ENCODE results near the gene TMEM154. TPM values are rescaled to one million over a fixed set of nuclear protein-coding genes. Genes with fewer than 3 reads are reported as not detected.

The TMEM154 gene
- total and polyA plus RNA-seq, 2 experiments from 2014 or later: 0.36 to 1.7 TPM

DNA sequence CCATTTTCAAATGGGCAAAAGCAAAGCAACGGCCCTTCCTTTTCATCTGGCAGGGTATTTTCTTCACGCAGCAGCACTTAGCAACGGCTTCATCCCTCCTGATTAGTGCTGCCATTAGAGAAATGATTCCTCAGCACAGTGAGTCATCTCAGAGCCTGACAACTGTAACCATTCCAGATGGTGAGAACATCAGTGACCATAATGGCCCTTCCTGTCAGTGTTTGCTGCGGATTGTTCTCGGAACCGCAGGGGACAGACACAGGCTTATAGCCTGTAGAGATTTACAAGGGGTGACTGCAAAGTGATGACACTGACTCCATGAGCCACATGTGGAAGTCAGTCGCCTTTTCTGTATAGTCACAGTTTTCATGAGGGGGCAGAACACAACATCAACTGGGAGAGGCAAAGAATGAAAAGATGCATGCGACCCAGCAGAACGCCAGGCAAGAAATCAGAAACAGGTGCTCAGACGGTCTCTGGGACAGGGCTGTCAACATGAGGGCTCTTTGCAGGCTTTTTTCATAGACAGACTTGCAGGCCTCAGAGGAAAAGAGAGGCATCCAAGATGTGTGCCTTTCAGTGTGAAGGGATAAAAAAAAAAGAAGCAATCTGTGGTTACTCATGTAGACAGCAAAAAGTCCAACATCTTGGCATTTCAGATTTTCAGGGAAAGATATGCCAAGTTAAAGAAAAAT lies 74.0 kb downstream of the TMEM154 start:
- Histone ChIP-seq H3K9me3 (ENCODE audit: low read depth) (no peaks in the 10 kb centered on the region), H3K4me2 (no peak overlapping the region), H3K79me2 (no peaks in the 10 kb centered on the region), H3K36me3 (replicated peaks; ENCODE audit: insufficient read depth, low read depth) (no peaks in the 10 kb centered on the region), H3K4me3 (no peak overlapping the region), H2AFZ (no peak overlapping the region), H3K4me1 (ENCODE audit: insufficient read depth) (peaks cover 22% of the 10 kb centered on the region), H3K9me2 (replicated peaks; ENCODE audit: insufficient read depth) (no peaks in the 10 kb centered on the region), H4K20me1 (ENCODE audit: insufficient read depth, poor library complexity, severe bottlenecking) (no peaks in the 10 kb centered on the region), H3K27ac (peak overlapping the region; percentile 33), H3K27me3 (no peaks in the 10 kb centered on the region)
- TF ChIP-seq, protein P1, sequence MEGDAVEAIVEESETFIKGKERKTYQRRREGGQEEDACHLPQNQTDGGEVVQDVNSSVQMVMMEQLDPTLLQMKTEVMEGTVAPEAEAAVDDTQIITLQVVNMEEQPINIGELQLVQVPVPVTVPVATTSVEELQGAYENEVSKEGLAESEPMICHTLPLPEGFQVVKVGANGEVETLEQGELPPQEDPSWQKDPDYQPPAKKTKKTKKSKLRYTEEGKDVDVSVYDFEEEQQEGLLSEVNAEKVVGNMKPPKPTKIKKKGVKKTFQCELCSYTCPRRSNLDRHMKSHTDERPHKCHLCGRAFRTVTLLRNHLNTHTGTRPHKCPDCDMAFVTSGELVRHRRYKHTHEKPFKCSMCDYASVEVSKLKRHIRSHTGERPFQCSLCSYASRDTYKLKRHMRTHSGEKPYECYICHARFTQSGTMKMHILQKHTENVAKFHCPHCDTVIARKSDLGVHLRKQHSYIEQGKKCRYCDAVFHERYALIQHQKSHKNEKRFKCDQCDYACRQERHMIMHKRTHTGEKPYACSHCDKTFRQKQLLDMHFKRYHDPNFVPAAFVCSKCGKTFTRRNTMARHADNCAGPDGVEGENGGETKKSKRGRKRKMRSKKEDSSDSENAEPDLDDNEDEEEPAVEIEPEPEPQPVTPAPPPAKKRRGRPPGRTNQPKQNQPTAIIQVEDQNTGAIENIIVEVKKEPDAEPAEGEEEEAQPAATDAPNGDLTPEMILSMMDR (IDR thresholded peaks at IDR 0.05; ENCODE audit: poor library complexity): no peak
- TF ChIP-seq EZH2phosphoT487 (IDR thresholded peaks at IDR 0.05; ENCODE audit: low read depth, severe bottlenecking, unreplicated experiment): no peak
- no peak for TF ChIP-seq EZH2 (IDR thresholded peaks at IDR 0.05; ENCODE audit: borderline replicate concordance)
- DNase-seq (ENCODE audit: low spot score): peak; percentile 28
- 52% methylated on average over 10 of the region's 10 CpGs for WGBS (ENCODE audit: low lambda C conversion rate, missing lambda C conversion rate)

DNA sequence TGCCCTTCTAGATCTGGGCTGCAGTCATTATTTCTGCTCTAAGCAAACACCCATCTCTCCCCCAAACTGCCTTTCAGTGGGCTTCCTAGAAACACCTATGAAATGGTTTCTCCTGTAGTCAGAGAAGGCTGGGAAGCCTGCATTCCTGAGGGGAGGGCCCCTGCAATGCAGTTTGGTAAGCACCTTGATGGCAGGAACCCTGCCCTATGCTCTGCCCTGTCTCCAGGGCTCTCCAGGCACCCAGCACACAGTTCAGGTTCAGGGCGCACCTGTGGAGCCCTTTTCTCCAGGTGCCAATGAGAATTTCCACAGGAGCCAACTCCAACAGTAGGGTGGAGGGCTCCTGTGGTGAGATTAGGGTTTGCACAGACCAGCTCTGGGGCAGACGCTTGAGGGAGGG lies 74.8 kb downstream of the TMEM154 start:
- Histone ChIP-seq H3K9me2 (replicated peaks; ENCODE audit: insufficient read depth) (no peaks in the 10 kb centered on the region), H3K4me3 (no peak overlapping the region), H2AFZ (no peak overlapping the region), H4K20me1 (ENCODE audit: insufficient read depth, poor library complexity, severe bottlenecking) (no peaks in the 10 kb centered on the region), H3K4me2 (no peak overlapping the region), H3K36me3 (replicated peaks; ENCODE audit: insufficient read depth, low read depth) (no peaks in the 10 kb centered on the region), H3K79me2 (no peaks in the 10 kb centered on the region), H3K27me3 (no peaks in the 10 kb centered on the region), H3K9me3 (ENCODE audit: low read depth) (no peaks in the 10 kb centered on the region), H3K4me1 (ENCODE audit: insufficient read depth) (peaks cover 22% of the 10 kb centered on the region), H3K27ac (no peak overlapping the region)
- WGBS (ENCODE audit: low lambda C conversion rate, missing lambda C conversion rate): 77% methylated on average over 2 of the region's 2 CpGs
- DNase-seq (ENCODE audit: low spot score): no peak
- no peak for TF ChIP-seq EZH2phosphoT487 (IDR thresholded peaks at IDR 0.05; ENCODE audit: low read depth, severe bottlenecking, unreplicated experiment)

DNA sequence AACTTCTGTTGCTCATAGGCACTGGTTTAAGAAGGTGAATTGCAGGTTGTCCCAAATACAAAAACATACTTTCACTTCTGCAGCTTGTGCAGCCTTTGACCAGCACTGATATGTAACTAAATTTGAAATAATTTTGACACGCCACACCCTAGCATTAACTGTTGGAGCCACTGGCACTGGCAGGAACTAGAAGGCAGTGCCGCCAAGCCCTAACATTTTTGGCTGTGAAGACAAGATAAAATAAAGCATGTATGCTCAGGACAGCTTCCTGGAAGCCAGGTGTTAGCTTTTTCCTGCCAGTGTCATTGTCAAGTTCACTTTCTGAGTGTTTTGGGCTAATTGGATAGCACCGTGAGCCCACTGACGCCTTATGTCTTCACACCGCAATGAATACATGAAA lies 78.6 kb downstream of the TMEM154 start:
- no peaks in the 10 kb centered on the region for H3K27me3 ChIP-seq
- 98% methylated on average over 5 of the region's 5 CpGs for WGBS (ENCODE audit: low lambda C conversion rate, missing lambda C conversion rate)
- H3K4me1 ChIP-seq (ENCODE audit: insufficient read depth): peaks cover 9% of the 10 kb centered on the region

DNA sequence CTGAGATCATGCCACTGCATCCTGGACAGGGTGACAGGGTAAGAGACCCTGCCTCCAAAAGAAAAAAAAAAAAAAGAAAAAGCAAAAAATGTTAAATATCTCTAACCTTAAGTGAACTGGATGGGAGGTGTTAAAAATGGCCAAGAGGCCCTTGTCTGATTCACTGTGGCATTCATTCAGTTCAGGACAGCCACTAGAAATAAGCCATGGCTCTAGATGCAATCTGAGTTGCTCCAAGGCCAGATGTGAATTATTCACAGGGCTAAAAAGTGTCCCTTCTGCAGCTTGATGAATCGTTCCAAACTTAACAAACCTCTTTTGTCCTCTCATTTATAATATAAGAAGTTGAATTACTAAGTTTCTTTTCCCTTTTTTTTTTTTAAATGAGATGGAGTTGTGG lies 80.2 kb downstream of the TMEM154 start:
- H3K4me3 ChIP-seq: no peak overlapping the region
- no peaks in the 10 kb centered on the region for H3K36me3 ChIP-seq (replicated peaks; ENCODE audit: insufficient read depth, low read depth)
- H3K4me2 ChIP-seq: no peak overlapping the region
- H3K4me1 ChIP-seq (ENCODE audit: insufficient read depth): peaks cover under 1% of the 10 kb centered on the region
- H3K27me3 ChIP-seq: no peaks in the 10 kb centered on the region
- DNase-seq (ENCODE audit: low spot score): no peak
- H4K20me1 ChIP-seq (ENCODE audit: insufficient read depth, poor library complexity, severe bottlenecking): no peaks in the 10 kb centered on the region
- H3K9me3 ChIP-seq (ENCODE audit: low read depth): no peaks in the 10 kb centered on the region
- TF ChIP-seq EZH2phosphoT487 (IDR thresholded peaks at IDR 0.05; ENCODE audit: low read depth, severe bottlenecking, unreplicated experiment) (no peak), EZH2 (IDR thresholded peaks at IDR 0.05; ENCODE audit: borderline replicate concordance) (no peak)
- TF ChIP-seq, protein P1 (IDR thresholded peaks at IDR 0.05; ENCODE audit: poor library complexity): no peak
- no peak overlapping the region for H2AFZ ChIP-seq
- 81% methylated on average over 1 of the region's 1 CpG for WGBS (ENCODE audit: low lambda C conversion rate, missing lambda C conversion rate)
- no peaks in the 10 kb centered on the region for H3K79me2 ChIP-seq
- H3K9me2 ChIP-seq (replicated peaks; ENCODE audit: insufficient read depth): no peaks in the 10 kb centered on the region
- no peak overlapping the region for H3K27ac ChIP-seq

More for the DNA sequence above, 78.6 kb downstream of the TMEM154 start:
- Histone ChIP-seq H3K36me3 (replicated peaks; ENCODE audit: insufficient read depth, low read depth) (no peaks in the 10 kb centered on the region), H3K79me2 (no peaks in the 10 kb centered on the region), H2AFZ (no peak overlapping the region), H3K27ac (no peak overlapping the region), H3K9me3 (ENCODE audit: low read depth) (no peaks in the 10 kb centered on the region), H3K4me2 (no peak overlapping the region), H3K9me2 (replicated peaks; ENCODE audit: insufficient read depth) (no peaks in the 10 kb centered on the region), H4K20me1 (ENCODE audit: insufficient read depth, poor library complexity, severe bottlenecking) (no peaks in the 10 kb centered on the region), H3K4me3 (no peak overlapping the region)
- TF ChIP-seq EZH2phosphoT487 (IDR thresholded peaks at IDR 0.05; ENCODE audit: low read depth, severe bottlenecking, unreplicated experiment): no peak
- TF ChIP-seq EZH2 (IDR thresholded peaks at IDR 0.05; ENCODE audit: borderline replicate concordance): no peak
- TF ChIP-seq, protein P1 (IDR thresholded peaks at IDR 0.05; ENCODE audit: poor library complexity): no peak
- DNase-seq (ENCODE audit: low spot score): no peak

Data from hepatocyte (in vitro differentiated cells).